SW480 (cell line): ENCODE measurements around the gene ZMIZ1.

ENCODE experiments used
- DNase-seq: peaks from one replicate; pipeline ENCODE4 v3.0.0-alpha.2; 2016; ENCODE audit warnings: low spot score

Gene ZMIZ1

GRCh38 chr10:79187121-79187940 lies 118.6 kb downstream of the ZMIZ1 start:
- DNase-seq = no peak

DNA sequence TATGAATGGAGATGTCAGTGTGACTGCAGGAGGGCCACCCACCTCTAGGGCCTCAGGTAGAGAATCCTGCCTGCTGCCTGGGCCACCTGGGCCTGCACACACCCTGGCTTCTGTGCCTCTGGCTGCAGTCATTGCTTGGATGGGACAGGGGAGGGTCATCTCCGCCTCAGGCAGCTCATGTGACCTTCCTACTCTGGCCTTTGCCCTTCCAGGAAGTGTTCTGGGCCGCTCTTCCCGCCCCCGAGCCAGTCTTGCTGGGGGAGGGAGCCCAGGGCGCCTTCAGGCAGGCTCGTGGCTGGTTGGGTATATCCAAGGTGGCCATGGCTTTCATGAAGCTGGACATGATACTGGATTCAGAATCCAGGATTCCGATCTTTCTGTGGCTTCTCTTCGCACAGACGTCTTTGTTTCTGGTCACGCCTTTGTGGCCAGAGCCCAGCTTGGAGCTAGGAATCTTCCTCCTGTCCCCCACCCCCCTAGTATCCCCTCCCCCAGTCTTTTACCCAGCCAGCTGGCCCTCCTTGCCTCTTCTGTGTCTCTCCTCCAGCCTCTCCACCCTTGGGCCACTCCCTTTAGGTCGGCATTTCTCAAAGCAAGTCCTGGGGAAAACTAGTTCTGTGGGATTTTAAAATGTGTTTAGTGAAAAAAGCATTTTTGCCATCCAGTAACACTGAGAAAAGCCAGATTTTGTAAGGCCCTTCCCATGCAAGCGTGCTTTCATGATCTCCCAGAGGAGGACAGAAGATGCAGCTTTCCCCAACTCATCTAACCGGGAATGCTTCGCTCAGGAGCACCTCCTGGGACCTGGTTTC lies 119.6 kb downstream of the ZMIZ1 start:
- peak; percentile 25 for DNase-seq

DNA sequence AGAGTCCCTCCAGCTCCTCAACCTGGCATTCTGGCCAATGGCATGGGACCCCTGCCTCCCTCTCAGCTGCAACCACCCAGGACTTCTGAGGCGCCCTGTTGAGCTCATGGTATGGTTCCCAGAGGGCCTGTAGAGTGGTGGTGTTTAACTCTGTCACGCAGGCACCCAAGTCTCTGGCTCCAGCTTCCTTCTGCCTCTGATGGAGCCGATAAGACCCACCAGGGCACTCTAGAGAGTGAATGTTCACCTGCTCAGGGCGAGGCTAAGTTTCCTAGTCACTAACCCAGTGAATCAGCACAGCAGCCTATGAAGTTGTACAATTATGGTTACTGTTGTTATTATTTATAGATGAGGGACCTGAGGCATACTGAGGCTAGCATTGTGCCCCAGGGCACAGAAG lies 120.4 kb downstream of the ZMIZ1 start:
- no peak for DNase-seq

DNA sequence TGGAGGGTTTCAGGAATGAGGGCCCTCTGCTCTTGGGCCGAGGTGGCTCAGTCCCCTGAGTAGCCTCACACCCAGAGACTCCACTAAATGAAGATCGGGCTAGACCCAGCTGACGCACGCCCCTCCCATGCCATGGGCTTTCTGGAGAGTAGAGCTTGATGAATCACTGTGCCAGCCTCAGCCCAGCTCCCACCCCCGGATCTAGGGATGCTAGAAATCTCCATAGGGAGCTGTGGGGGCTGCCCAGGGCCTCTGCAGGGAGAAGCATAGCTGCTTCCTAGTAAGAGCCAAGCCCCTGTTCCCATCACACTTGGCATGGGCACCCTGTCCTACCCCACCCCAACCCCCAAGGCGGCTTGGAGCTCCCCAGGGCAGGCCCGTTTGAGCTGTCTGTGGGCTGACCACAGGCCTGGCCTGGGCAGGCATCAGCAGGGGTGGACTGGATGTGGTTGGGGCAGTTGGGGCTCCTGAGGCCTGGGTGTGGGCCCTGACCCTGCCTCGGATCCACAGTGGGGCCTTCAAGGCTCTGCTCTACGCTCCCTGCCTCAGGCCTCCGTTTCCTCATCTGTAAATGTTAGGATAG lies 121.2 kb downstream of the ZMIZ1 start:
- DNase-seq = no peak

GRCh38 chr10:79190740-79191261 lies 122.0 kb downstream of the ZMIZ1 start:
- DNase-seq = no peak

GRCh38 chr10:79191951-79192676 lies 123.3 kb downstream of the ZMIZ1 start:
- no peak for DNase-seq

DNA sequence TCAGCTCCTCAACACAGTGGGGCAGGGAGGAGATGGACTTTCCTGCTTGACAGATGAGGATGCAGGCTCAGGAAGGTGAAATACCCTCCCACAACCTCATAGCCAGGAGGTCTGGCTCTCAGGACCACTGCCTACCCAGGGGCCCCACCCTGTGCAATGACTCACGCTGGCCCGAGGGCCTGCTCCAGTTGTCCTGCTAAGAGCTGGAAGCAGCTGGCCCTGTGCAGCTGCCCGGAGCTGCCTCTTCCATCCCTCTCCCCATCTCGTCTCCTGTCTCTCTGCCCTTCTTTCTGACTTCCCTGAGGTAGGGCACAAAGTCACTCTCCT lies 123.9 kb downstream of the ZMIZ1 start:
- DNase-seq = no peak

DNA sequence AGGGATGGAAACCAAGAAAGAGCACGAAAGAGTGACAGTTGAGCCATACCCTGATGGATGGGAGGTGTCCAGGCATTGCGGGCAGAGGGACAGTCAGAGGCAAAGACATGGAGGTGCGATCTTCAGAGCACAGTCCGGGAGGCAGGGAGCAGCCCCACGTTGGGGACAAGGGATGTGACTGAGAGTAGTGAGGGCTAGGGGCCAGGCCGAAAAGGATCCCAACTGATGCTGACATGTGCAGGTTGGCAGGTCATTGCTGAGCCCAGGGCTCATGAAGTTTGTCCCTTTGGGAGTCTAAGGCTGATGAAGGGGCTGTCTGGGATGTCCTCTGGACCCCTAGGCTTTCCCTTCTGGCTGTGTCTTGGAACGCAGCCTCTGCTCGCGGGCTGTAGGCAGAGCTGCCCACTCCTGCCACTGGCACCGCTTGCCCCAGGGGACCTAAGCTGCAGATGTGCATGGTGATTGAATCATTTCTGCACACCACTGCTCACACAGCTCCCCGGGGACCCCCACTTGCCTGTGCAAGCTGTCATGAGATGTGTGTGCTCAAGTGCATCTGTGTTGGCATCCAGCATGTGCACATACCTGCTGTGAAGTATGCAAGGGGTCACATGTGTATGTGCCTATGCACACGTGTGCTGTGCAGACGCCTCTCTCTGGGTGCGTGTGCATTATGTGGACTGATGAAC lies 125.1 kb downstream of the ZMIZ1 start:
- no peak for DNase-seq

DNA sequence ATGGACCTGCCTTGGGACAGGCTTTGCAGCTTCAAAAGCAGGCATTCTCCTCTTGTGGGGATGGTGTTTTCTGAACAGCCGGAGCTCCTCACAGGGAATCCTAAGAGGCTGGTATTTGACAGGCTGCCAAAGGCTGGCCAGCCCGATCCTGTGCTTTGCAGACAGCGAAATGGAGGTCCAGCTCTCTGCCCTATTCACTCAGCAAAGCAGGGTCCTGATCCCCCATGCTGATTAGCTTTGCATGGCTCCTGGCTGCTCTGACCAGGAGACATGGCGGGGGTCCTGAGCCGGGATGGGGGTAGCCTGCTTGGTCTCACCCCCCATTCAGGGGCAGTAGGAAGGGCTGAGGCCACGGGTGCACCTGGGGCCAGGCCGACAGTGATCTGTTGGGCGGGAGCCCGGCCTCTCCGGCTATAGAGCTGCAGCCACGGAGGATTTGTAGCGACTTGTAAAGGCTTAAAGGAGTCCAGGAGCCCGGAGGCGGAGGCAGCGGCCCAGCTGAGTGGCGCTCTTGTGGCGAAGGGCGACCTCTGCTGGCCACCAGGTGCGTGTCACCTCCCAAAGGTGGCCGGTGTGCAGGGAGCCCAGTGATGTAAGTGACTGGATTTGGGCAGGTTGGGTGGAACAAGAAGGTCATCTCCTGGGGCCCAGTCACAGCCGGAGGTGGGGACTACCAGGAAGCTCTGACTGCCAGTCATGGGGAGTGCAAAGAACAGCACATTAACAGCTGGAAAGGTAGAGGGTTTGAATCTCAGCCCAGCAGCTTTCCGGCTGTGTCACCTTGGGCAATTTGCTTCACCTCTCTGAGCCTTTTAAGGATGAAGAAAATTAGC lies 126.5 kb downstream of the ZMIZ1 start:
- DNase-seq = peak; percentile 75

DNA sequence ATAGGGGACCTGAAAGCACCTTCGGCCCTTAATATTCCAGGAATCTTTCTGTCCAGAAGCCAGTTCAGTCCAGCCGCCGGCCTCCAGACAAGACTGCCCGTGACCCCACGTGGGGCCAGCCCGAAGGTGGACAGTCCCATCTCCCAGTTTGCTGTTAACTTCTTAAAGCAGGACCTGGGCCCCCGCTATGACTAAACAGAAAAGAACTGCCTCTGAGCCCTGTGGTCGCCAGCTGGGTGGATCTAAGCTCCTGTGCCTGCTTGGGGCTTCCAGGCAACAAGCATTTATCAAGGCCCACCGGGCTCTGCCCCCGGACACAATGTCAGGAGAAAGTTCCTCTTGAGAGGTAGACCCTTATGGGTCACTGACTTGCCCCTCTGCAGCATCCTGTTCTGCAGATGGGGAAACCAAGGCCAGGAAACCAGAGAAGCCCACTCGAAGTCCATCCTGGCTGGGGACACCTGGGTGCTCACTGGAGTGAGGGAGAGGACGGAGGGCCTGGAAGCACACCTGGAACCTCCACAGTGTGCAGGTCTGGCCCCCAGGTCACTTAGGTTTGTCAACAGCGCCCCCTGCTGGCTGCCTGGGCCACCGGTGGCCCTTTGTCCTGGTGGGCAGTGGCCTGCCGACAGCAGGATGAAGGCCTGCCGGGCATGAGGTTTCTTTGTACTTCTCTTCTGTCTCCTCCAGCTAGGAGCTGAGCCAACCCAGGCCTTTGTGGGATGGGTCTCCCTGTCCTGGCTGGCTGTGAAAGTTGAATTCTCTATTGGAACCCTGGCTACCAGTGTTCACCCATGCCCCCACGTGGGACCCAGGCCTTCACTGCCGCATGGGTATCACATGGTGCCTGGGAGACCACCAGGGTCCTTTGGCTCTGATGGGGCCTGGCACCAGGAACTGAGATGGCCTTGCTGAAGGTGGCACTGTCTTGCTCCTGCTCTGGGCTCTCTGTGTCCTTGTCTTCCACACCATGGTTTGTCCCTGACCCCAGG lies 128.0 kb downstream of the ZMIZ1 start:
- peak; percentile 46 for DNase-seq

DNA sequence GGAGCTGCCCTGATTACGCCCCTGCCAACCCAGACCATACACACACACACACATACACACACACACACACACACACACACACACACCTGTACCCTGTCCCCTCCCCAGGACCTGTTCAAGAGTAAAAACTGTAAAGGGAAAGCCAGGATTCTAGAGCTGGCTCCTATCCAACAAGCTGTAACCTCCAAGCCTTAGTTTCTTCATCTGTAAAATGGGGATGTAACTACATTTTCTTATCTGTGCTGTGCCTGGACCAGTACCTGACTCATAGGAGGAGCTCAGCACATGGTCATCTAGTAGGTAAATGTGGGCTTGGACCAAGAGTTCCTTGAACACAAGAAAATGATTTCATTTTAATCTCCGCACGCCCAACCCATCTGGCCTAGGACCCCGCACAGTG lies 128.8 kb downstream of the ZMIZ1 start:
- no peak for DNase-seq

DNA sequence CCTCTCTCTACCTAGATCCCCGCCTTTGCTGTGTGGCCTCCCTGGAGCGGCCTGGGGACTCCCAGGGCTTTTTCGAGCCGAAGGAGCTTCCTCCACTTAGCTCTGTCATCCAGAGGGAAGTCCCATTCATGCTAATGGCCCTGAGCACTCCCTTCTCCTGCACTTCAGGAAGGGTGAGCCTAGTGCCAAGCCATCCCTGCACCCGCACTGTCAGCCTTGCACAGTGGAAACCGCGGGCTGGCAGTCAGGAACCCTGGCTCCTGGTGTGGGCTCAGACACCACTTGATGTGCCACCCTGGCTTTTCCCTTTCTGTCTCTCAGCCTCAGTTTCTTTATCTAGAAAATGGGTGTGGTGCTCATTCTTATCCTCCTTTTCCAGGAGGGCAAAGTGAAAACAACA lies 131.6 kb downstream of the ZMIZ1 start:
- no peak for DNase-seq

- DNase-seq = no peak
These were observed 132.9 kb downstream of the ZMIZ1 start for GRCh38 chr10:79201706-79202105.

DNA sequence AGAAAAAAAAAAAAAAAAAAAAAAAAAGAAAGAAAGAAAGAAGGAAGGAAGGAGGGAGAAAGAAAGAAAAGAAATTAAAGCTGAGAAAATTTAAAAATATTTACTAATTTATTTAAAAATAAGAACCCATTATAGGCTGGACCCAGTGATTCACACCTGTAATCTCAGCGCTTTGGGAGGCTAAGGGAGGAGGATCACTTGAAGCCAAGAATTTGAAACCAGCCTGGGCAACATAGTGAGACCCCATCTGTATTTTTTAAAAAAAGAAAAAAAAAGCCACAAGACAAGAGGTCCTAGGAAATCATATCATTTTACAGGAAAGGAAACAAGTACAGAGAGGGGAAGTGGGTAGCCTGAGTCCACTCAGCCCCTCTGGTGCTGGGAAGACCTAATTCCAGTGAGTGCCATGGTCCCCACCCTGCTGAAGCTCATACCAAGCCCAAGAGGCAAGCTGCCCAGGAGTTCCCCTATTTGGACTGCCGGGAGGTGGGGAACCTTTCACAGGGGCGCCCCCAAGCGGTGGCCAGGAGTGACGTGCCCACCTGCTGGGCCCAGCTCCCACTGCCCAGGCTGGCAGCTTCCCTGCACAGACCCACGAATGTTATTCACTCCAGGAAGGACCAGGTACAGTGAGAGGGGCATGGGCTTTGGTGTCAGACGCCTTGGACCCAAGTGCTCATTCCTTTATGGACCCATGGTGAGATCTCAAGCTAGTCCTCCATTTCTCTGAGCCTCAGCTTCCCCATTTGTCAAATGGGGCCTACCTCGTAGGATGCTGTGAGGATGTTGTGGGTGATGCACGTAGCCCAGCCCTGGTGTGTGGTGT lies 133.6 kb downstream of the ZMIZ1 start:
- DNase-seq = peak; percentile 28

DNA sequence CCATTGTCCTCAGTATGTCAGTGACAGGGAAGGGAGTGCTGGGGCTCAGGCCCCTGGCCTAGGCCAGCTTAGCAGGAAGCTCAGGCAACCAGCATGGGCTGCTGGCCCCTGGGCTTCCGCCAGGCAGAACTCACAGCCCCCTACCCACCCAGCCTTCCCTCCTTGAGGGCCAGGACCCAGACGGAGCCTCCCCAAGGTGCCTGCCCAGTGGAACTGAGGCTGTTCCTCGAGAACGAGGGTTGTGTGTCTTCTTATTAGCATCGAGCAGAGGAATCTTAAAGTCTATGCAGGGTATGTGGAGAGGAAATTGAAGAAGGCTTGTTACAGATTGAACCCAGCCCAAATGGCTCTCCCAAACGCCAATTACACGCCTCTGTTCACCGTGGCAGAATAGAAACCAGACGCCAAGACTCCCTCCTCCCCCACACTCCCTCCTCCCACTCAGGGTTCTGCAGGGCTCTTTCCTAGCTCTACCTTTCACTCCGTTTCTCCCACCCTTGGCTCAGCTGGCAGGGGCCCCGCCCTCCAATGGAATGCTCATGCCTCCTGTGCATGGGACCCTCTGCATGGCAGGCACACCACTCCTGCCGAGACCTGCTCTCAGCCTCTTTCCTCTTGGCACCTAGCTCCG lies 134.4 kb downstream of the ZMIZ1 start:
- DNase-seq = no peak

- DNase-seq = no peak
These were observed 135.1 kb downstream of the ZMIZ1 start for GRCh38 chr10:79203833-79204232.

DNA sequence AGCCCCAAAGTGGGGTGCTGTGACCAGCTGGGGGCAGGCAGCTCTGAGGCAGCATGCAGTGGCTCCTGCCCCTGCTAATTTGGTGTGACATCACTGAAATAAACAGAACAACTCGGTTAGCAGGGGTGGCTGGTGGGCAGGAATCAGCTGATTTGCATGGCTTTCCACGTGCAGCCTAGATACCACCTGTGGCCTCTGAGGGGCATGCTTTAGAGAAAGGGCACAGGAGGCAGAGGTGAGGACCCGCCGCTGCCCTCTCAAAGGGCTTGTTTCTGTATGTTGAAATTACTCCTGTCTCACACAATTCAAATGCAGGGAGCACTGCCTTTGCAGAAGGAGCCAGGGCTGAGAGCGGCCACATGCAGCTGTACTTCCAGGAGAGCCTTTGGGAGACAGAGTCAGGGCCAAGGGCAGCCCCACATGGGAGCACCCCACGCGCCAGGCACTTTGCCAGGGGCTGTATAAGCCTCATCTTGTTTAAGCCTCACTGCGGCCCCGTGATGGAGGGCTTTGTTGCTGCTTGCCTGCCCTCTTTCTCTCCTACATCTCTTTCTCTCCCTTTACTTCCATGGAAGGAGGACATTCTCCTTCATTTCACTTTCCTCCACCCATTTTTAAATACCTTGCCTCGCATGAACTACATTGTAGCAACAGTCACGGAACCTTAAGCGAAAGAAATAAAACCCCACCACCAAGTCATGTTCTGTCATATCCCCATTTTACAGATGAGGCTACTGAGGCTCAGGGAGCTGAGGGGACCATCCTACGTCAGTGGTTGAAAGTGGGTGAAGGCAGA lies 137.7 kb downstream of the ZMIZ1 start:
- no peak for DNase-seq

GRCh38 chr10:79207096-79207357 lies 138.3 kb downstream of the ZMIZ1 start:
- DNase-seq = no peak
